Embryonic facial prominence (tissue), 1 donor: ENCODE data around the gene DOCK11.
A peak's percentile ranks its signal among the peaks of the same experiment; 100 is the strongest.
"Not testable (repeated sequence)": the region's sequence is repeated elsewhere in the genome, so short reads cannot be mapped to it uniquely, and the experiment has no call there.

Experiments
- DNase-seq: peaks from one replicate; pipeline ENCODE4 v3.0.0-alpha.2; 2016; ENCODE audit errors: extremely low spot score

The DOCK11 gene

GRCh38 chrX:118694638-118695037 is 199.0 kb downstream of the DOCK11 start:
- no peak for DNase-seq

- DNase-seq = no peak
These were observed 203.0 kb downstream of the DOCK11 start for GRCh38 chrX:118698516-118699170.

- DNase-seq = no peak
These were observed 207.1 kb downstream of the DOCK11 start for GRCh38 chrX:118702741-118703140.

GRCh38 chrX:118706681-118707080 is 211.1 kb downstream of the DOCK11 start:
- DNase-seq = no peak

- DNase-seq = no peak
These were observed 218.9 kb downstream of the DOCK11 start for GRCh38 chrX:118714521-118714920.

GRCh38 chrX:118715917-118716316 is 220.3 kb downstream of the DOCK11 start:
- not testable (repeated sequence) for DNase-seq

- not testable (repeated sequence) for DNase-seq
These were observed 221.2 kb downstream of the DOCK11 start for GRCh38 chrX:118716833-118717232.

GRCh38 chrX:118717678-118718391 is 222.2 kb downstream of the DOCK11 start:
- no peak for DNase-seq

- no peak for DNase-seq
These were observed 223.1 kb downstream of the DOCK11 start for GRCh38 chrX:118718737-118719136.

GRCh38 chrX:118720058-118720707 is 224.6 kb downstream of the DOCK11 start:
- no peak for DNase-seq

GRCh38 chrX:118723376-118723775 is 227.8 kb downstream of the DOCK11 start:
- DNase-seq = no peak

- DNase-seq = no peak
These were observed 228.8 kb downstream of the DOCK11 start for GRCh38 chrX:118724365-118724764.

- no peak for DNase-seq
These were observed 229.2 kb downstream of the DOCK11 start for GRCh38 chrX:118724775-118725174.

- DNase-seq = no peak
These were observed 230.8 kb downstream of the DOCK11 start for GRCh38 chrX:118726396-118726795.

- peak; percentile 58 for DNase-seq
These were observed 231.5 kb downstream of the DOCK11 start, which contains the start of gene IL13RA1 for GRCh38 chrX:118726887-118727685. Gene IL13RA1 (plus strand): TSS chrX:118727606. CDS start chrX:118727639, 33 bp downstream.

GRCh38 chrX:118727686-118728339 is 232.2 kb downstream of the DOCK11 start:
- no peak for DNase-seq

- DNase-seq = no peak
These were observed 233.5 kb downstream of the DOCK11 start for GRCh38 chrX:118729042-118729652.

- no peak for DNase-seq
These were observed 235.1 kb downstream of the DOCK11 start for GRCh38 chrX:118730500-118731247.

GRCh38 chrX:118732551-118732950 is 236.9 kb downstream of the DOCK11 start:
- DNase-seq = not testable (repeated sequence)

- DNase-seq = no peak
These were observed 239.3 kb downstream of the DOCK11 start for GRCh38 chrX:118734909-118735308.
